Activated naive CD8-positive, alpha-beta T cell treated with anti-CD3 and anti-CD28 coated beads for 36 hours (primary cell): Measurements from ENCODE around the gene BMP7. TPM values are rescaled to one million over a fixed set of nuclear protein-coding genes. Genes with fewer than 3 reads are reported as not detected.
"Not testable (repeated sequence)": the region's sequence is repeated elsewhere in the genome, so short reads cannot be mapped to it uniquely, and the experiment has no call there.

ENCODE experiments used
- DNase-seq: peaks from one replicate; pipeline ENCODE4 v3.0.0; 2021
- H3K27ac Mint-ChIP-seq: one replicate; pipeline ENCODE4 v1.8.0; 2022; ENCODE audit warnings: mild to moderate bottlenecking, moderate library complexity, mixed read lengths
- H3K27me3 Mint-ChIP-seq: one replicate; pipeline ENCODE4 v1.8.0; 2022; ENCODE audit warnings: mild to moderate bottlenecking, mixed read lengths
- H3K36me3 Mint-ChIP-seq: one replicate; pipeline ENCODE4 v1.8.0; 2021; ENCODE audit warnings: mild to moderate bottlenecking, mixed read lengths
- H3K4me1 Mint-ChIP-seq: one replicate; pipeline ENCODE4 v1.8.0; 2021; ENCODE audit warnings: mixed read lengths
- H3K4me3 Mint-ChIP-seq: one replicate; pipeline ENCODE4 v1.8.0; 2022; ENCODE audit warnings: mild to moderate bottlenecking, moderate library complexity, mixed read lengths
- H3K9me3 Mint-ChIP-seq: one replicate; pipeline ENCODE4 v1.8.0; 2022; ENCODE audit warnings: mixed read lengths
- total RNA-seq, 2 experiments: library from RNA; stranded (reverse); gene quantifications; one replicate each; pipeline ENCODE4 v1.2.3, GENCODE V29; 2021

Gene BMP7
- total RNA-seq, 2 experiments from 2014 or later, result not detected

DNA sequence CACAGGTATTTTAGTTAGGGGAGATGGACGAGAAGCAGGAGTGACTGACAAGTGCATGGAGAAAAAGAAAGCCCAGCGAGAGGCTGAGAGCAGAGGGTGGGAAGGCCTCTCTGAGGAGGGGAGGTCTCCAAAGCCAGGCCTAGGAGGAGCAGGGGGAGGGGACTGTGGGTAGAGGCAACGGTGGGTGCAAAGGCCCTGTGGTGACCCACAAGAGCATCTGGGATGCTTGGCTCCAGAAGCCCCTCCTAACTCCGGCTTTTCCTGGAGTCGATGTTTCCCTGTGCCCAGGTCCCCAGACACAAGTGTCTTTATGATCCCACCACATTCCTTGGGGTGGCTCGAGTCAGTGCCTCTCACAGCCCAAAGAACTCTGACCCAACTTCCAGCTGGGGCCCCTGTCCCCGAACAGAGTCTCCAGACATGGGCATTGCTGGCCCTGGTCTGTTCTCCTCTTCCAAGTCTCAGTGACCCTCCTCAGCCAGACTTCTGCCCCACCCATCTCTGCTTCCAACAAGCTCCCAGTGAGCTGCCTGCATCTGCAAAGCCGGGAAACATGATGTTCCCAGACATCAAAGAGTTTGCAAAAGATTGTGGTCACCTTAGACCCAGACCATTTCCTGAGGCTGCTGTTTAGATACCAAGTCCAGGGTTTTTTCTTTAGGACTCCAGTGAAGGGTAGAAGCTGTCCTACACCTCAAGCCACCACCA is 11.1 kb upstream of the BMP7 start:
- peaks cover 12% of the 10 kb centered on the region for H3K27me3 Mint-ChIP-seq
- H3K9me3 Mint-ChIP-seq, result no peaks in the 10 kb centered on the region
- H3K4me3 Mint-ChIP-seq, result no peak overlapping the region

DNA sequence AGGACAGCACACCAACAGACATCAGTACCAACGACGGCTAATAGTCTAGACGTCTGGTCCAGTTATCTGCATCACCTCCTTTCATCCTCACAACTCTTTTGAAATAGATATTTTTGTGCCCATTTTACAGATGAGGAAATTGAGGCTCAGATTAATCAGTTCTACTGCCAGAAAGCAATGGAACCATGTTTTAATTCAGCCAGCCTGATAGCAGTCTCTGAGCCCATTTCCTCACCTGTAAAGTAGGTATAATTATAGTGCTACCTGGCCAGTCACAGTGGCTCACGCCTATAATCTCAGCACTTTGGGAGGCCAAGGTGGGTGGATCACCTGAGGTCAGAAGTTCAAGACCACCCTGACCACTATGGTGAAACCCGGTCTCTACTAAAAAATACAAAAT is 9.8 kb upstream of the BMP7 start:
- no peaks in the 10 kb centered on the region for H3K36me3 Mint-ChIP-seq
- no peaks in the 10 kb centered on the region for H3K9me3 Mint-ChIP-seq
- H3K4me3 Mint-ChIP-seq, result no peak overlapping the region
- DNase-seq, result no peak
- peaks cover 15% of the 10 kb centered on the region for H3K27me3 Mint-ChIP-seq
- no peak overlapping the region for H3K27ac Mint-ChIP-seq
- H3K4me1 Mint-ChIP-seq, result no peaks in the 10 kb centered on the region

More for the DNA sequence above, 11.1 kb upstream of the BMP7 start:
- Mint-ChIP-seq H3K27ac (no peak overlapping the region), H3K4me1 (no peaks in the 10 kb centered on the region), H3K36me3 (no peaks in the 10 kb centered on the region)
- DNase-seq, result no peak

DNA sequence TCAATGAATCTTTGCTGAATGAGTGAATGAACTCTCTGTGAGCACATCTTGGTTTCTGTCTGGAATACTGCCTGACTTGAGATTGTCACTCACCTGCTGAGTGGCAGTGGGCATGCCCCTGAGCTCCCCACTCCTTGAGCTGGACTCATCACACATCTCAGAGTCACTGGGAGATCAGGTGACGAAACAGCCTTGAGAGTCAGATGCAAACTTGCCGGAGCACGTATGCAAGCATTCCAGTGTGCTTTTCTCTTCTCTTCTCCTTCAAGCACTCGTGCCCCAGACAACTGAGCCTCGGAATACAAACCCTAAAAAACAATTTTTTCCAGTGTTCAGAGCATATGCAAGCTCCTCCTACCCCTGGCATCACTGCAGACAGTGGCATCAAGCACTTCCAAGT is 9.4 kb upstream of the BMP7 start:
- Mint-ChIP-seq H3K27ac (no peak overlapping the region), H3K4me3 (no peak overlapping the region), H3K27me3 (peaks cover 19% of the 10 kb centered on the region), H3K4me1 (no peaks in the 10 kb centered on the region), H3K36me3 (no peaks in the 10 kb centered on the region), H3K9me3 (no peaks in the 10 kb centered on the region)
- DNase-seq, result no peak

DNA sequence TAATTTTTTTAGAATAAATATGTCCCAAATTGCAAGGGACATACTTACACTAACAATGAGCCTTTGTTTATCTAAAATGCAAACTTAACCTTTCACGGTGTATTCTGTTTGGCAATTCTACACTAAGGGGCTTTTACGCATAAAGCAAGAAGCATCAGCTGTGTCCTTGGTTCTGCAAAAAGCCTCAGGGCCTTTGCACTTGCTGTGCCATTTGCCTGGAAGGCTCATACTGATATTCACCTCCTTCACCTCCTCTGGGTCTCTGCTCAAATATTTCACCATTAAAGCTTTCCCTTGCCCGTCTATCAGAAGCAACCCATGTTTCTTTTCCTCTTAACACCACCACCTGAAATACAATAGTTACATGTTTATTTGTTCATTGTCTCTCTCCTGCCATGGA is 8.9 kb upstream of the BMP7 start:
- H3K4me1 Mint-ChIP-seq, result no peaks in the 10 kb centered on the region
- no peak overlapping the region for H3K4me3 Mint-ChIP-seq
- peaks cover 19% of the 10 kb centered on the region for H3K27me3 Mint-ChIP-seq
- H3K36me3 Mint-ChIP-seq, result no peaks in the 10 kb centered on the region
- DNase-seq, result no peak
- no peaks in the 10 kb centered on the region for H3K9me3 Mint-ChIP-seq
- no peak overlapping the region for H3K27ac Mint-ChIP-seq

DNA sequence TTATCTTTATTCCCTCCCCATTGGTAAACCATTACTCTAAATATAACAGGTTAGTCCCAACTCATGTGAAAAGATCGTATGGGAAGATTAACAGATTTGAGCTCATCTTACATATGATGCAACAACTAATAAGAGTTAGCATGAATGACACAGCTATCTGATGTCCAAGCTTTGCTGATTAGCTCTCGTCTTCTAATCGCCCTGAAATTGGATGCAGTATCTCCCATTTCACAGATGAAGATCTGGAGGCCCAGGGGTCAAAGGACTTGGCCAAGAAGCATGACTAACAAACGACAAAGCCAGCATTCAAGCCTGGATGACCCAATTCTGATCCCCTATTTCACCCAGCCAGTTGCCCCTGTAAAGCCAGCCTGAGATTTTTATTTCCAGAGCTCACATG is 8.4 kb upstream of the BMP7 start:
- Mint-ChIP-seq H3K36me3 (no peaks in the 10 kb centered on the region), H3K4me3 (no peak overlapping the region), H3K4me1 (no peaks in the 10 kb centered on the region), H3K27ac (peak overlapping the region; percentile 23), H3K27me3 (peaks cover 22% of the 10 kb centered on the region), H3K9me3 (no peaks in the 10 kb centered on the region)
- DNase-seq, result no peak

DNA sequence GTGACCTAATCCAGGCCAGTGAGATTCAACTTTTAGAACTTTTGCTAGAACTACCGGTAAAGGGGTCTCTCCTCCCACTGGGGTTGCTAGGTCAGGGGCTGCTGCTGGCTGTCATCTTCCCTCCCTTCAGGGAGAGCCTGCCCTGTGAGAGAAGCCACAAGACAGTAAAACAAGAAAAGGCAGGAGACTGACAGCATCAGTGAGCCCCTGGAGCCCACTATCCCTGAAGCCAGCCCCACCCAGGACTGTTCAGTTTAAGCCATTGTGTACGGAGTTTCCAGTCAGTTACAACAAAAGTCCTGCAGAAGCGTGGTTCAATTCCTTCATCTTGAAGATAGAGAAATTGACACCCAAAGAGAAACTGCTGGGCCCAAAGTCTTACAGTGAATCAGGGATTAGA is 7.9 kb upstream of the BMP7 start:
- no peaks in the 10 kb centered on the region for H3K4me1 Mint-ChIP-seq
- H3K9me3 Mint-ChIP-seq, result no peaks in the 10 kb centered on the region
- no peak overlapping the region for H3K4me3 Mint-ChIP-seq
- H3K27ac Mint-ChIP-seq, result no peak overlapping the region
- no peak for DNase-seq
- H3K27me3 Mint-ChIP-seq, result peaks cover 27% of the 10 kb centered on the region
- H3K36me3 Mint-ChIP-seq, result no peaks in the 10 kb centered on the region

DNA sequence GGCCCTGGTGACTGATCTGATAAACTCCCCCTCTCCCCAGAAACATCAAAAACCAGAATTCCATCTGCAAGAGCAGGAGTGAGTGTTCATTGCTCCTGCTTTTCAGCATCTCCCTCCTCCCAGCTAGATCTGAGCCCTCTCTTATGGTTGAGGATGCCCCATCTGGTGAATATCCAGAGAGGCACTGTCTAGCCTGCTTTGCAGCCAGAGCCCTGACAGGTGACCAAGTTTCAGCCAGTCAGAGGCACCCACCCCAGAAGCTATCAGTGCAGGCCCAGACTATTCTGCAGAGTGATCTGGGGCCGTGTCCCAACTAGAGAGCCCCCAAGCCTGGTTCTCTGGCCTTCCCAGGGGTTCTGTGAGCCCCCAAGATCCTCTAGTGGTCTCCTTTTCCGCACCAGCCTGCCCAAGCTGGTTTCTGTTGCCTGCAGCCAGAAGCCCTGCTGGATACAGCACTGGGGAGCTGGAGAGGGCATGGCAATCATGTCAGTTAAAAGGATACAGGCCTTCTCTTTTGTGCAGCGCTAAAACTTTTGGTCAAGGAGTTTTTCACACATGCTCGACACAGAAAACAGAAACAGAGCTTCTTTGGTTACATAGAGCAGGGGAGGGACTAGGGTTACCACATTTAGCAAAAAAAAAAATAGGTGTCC is 6.6 kb upstream of the BMP7 start:
- DNase-seq, result no peak
- H3K36me3 Mint-ChIP-seq, result no peaks in the 10 kb centered on the region
- peaks cover 38% of the 10 kb centered on the region for H3K27me3 Mint-ChIP-seq
- no peaks in the 10 kb centered on the region for H3K4me1 Mint-ChIP-seq
- H3K4me3 Mint-ChIP-seq, result no peak overlapping the region
- no peak overlapping the region for H3K27ac Mint-ChIP-seq
- no peaks in the 10 kb centered on the region for H3K9me3 Mint-ChIP-seq

DNA sequence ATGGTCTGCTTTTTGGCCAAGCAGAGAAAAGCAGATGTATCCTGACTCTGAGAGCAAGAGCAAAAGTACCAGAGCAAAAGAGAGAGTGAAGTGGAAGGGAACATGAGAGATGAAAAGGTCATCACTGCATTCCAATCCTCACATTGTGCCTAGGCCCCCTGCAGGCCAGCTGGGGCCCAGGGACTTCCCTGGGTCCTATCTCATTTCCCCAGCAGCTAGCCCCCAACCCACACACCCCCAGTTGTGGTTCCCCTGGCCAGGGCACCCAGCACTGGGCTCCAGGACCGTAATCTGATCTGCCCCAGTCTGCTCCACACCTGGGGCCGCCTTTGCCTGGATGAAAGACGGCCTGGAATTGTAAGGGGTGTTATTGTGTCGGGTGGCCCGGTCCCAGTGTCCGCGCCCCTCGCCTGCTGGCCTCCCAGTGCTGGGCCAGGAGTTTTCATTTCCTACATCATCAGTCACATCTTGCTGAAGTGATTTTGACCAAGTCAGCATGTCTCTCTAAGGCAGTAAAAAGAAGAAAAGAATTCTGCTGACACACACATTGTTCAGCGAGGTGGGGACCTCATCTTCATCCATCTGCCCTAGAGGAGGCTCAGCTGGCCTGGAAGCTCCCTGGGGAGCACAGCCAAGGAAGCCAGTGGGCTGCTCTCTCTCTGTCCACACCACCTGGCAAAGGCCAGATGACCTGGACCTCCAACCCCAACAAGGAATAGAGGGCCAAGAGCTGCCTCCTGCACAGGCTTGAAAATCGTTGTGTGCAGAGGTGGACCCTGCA is 4.0 kb upstream of the BMP7 start:
- no peak for DNase-seq
- H3K4me3 Mint-ChIP-seq, result no peak overlapping the region
- H3K36me3 Mint-ChIP-seq, result no peaks in the 10 kb centered on the region
- no peaks in the 10 kb centered on the region for H3K9me3 Mint-ChIP-seq
- no peak overlapping the region for H3K27ac Mint-ChIP-seq
- H3K27me3 Mint-ChIP-seq, result peaks cover 58% of the 10 kb centered on the region
- peaks cover 2% of the 10 kb centered on the region for H3K4me1 Mint-ChIP-seq

DNA sequence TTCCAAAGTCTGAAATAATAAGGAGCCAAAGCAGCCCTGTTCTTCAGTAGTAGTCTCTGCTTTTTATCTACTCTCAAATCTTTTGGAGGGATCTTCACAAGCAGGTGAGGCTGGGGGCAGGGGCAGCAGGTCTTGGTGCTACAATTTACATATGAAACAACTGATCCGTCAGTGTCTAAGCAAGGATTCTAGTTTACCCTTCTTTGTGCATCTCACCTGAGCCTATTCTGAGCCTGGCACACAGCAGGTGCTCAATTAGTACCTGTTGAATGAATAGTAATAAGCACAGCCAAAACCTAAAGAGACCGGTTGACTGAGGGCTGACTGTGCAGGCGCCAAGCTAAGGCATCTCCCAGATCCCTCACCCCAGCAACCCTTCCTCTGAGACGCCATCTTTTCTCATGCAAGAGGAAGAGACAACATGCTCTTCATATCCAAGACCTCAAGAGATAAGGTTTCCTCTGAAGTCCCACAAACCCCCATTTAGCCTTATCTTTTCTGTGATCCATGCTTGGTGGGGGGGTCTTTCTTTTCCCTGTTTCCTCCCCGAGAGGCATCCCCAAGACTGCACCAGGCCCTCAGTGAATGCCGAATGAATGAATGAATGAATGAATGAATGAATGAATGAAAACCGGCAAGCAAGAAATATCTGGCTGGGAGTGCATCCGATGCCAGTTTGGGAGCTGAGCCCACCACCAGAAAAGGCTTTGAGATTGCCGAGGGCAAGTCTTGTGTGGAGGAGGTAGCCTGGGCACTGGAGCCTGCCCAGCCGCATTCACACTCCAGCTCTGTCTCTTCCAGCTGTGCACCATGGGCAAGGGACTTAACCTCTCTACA is 2.9 kb upstream of the BMP7 start:
- Mint-ChIP-seq H3K27ac (no peak overlapping the region), H3K4me1 (peaks cover 2% of the 10 kb centered on the region), H3K9me3 (no peaks in the 10 kb centered on the region), H3K36me3 (no peaks in the 10 kb centered on the region), H3K4me3 (no peak overlapping the region), H3K27me3 (peaks cover 64% of the 10 kb centered on the region)
- DNase-seq, result no peak

DNA sequence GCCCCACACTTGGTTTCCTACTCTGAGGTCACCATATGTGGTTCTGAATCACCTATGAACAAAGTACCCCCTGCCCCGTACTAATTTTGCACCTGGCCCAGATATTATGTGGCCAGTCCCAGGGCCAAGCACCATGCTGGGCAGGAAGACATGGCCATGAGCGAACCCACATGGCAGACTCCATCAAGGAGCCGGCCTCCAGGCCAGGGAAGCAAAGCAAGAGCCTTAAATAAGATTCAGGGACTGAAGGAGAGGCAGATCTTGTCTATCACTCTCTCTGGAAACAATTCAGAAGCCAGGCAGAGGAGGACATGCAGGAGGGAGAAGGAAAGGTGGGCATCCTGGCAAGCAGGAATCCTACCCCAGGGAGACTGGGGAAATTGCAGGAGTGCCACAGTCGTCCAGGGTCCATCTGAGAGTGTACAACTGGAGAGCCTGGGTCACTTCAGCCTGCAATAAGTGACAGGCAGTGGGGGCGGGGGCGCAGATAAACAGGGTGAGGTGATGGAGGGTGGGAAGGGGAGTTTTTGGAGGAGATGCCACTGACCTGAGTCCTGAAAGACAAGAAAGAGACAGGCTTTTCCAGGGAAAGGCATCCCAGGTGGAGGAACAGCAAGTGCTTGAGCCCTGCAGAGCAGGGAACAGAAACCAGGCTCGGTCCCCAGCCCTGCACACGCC is 2.1 kb upstream of the BMP7 start:
- peaks cover 7% of the 10 kb centered on the region for H3K4me1 Mint-ChIP-seq

DNA sequence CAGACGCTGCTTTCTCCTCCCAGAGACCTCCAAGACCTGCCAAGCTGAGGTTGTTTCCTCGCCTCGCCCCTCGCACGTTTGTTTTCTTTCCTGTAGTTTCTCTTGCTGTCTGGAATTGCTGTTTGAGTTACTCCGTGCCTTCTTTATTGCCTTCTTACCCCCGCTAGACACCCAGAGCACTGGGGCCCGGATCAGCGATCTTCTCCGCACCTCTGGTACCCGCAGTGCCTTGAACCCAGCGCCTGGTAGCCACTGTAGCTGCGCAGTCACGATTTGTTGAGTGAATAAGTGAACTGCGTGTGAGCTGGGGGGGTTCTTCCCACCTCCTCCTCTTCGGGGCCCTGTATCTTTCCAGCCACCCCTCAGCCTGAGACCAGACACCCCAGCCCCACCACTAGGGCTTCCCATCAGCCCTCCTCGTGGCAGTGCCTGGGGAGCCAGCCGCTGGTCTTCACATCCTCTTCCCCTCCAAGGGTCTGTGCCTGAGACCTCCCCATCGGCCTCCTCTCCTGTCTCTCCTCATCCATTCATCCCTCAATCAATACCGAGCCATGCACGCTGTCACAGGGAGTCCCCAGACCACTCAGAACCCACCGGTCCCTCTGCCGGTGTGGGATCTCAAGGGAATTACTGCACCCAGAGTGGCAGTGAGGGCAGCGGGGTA is 849 bp upstream of the BMP7 start:
- no peak for DNase-seq

More for the DNA sequence above, 2.1 kb upstream of the BMP7 start:
- Mint-ChIP-seq H3K27me3 (peaks cover 66% of the 10 kb centered on the region), H3K9me3 (no peaks in the 10 kb centered on the region), H3K36me3 (no peaks in the 10 kb centered on the region), H3K27ac (no peak overlapping the region), H3K4me3 (no peak overlapping the region)
- no peak for DNase-seq

DNA sequence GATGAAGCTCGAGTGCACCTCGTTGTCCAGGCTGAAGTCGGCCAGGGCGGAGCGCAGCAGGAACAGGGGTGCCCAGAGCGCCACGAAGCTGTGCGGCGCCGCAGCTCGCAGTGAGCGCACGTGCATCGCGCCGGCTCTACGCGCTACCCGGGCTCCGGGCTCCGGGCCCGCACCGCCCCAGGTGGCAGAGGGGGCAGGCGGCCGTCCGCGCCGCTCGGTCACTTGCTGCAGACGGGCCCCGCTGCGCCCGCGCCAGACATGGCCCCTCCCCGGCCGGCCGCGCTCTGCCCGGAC is 497 bp downstream of the BMP7 start:
- H3K4me3 Mint-ChIP-seq, result no peak overlapping the region
- H3K4me1 Mint-ChIP-seq, result peaks cover 7% of the 10 kb centered on the region

More for the DNA sequence above, 849 bp upstream of the BMP7 start:
- H3K27ac Mint-ChIP-seq, result no peak overlapping the region
- peaks cover 7% of the 10 kb centered on the region for H3K4me1 Mint-ChIP-seq
- H3K9me3 Mint-ChIP-seq, result no peaks in the 10 kb centered on the region
- H3K4me3 Mint-ChIP-seq, result peak overlapping the region; percentile 5
- no peaks in the 10 kb centered on the region for H3K36me3 Mint-ChIP-seq
- peaks cover 77% of the 10 kb centered on the region for H3K27me3 Mint-ChIP-seq

DNA sequence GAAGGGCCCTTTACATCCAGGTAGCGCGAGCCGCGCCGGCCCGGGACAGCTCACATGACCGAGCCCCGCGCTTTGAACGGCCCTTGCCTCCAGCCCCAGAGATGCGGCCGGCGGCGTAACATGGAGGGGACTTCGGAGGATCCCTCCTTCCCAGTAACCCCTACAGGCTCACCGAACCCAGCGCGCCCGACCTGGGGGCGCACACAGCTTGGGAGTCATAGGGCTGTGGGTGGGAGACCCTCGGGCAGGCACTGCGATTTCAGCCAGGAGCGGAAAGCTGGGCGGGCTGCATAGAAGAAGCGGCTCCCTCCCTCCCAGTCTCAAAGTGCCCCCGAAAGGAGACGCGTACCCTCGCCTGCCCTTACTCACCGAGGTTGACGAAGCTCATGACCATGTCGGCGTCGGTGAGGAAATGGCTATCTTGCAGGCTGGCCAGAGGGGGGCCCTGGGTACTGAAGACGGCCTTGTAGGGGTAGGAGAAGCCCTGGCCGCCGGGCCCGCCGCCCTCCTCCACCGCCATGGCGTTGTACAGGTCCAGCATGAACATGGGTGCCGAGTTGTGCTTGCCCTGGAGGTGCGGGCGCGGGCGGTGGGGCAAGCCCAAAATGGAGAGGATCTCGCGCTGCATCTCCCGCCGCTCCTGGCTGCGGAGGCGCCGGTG is 975 bp downstream of the BMP7 start:
- Mint-ChIP-seq H3K4me1 (peaks cover 7% of the 10 kb centered on the region), H3K4me3 (no peak overlapping the region), H3K36me3 (no peaks in the 10 kb centered on the region), H3K9me3 (no peaks in the 10 kb centered on the region), H3K27me3 (peaks cover 87% of the 10 kb centered on the region), H3K27ac (no peak overlapping the region)
- DNase-seq, result no peak

More for the DNA sequence above, 497 bp downstream of the BMP7 start:
- Mint-ChIP-seq H3K27me3 (peaks cover 84% of the 10 kb centered on the region), H3K27ac (no peak overlapping the region), H3K36me3 (no peaks in the 10 kb centered on the region), H3K9me3 (no peaks in the 10 kb centered on the region)
- DNase-seq, result no peak

DNA sequence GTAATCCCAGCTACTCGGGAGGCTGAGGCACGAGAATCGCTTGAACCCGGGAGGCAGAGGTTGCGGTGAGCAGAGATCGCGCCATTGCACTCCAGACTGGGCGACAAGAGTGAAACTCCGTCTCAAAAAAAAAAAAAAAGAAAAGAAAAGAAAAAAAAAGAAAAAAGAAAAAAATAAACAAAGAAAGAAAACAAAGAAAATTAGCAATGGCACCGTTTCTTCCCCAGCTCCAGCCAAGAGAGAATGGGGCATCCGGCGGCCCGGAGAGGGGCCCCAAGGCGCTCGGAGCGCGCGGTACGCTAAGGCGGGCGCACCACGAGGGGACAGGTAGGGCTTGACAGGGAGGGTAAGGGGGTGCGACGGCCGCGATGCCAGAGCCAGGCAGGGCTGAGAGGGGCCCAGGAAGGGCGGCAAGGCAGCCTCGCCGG is 1.5 kb downstream of the BMP7 start:
- H3K27ac Mint-ChIP-seq, H3K4me3 Mint-ChIP-seq, H3K4me1 Mint-ChIP-seq, DNase-seq, H3K36me3 Mint-ChIP-seq, H3K9me3 Mint-ChIP-seq: not testable (repeated sequence)
- peaks cover 90% of the 10 kb centered on the region for H3K27me3 Mint-ChIP-seq
